Left ventricle myocardium superior (tissue), 1 donor: ENCODE results near the gene ZNF775. TPM values are rescaled to one million over a fixed set of nuclear protein-coding genes. Genes with fewer than 3 reads are reported as not detected.

Experiments used
- ATAC-seq: fragments of 200-7000 bp; cut with Tn5 transposase; one replicate; pipeline ENCODE4 v1.9.1; 2020; ENCODE audit warnings: mild to moderate bottlenecking, moderate library complexity
- DNase-seq: peaks from one replicate; pipeline ENCODE4 v3.0.0-alpha.2; 2020
- intact Hi-C: fragments of 100-400 bp; cut with micrococcal nuclease; formaldehyde crosslinking; loops from one replicate; pipeline ENCODE4 v1.11.0; 2022
- total RNA-seq: library from RNA; stranded (reverse); fragmentation: NEBNext Ultra II Directional; extraction: Animal tissue kit (Norgen Biotek cat#: 25700); gene quantifications from one replicate; pipeline ENCODE4 v1.2.1, GENCODE V29; 2021
- donor health status: DM: no; HTN: yes; CAD: no; lungs with severe emphysema.

ZNF775 gene
- total RNA-seq, 1 donor from 2014 or later: 3.0 TPM

- intact Hi-C loops: no loop called here
- ATAC-seq: no peak
- DNase-seq: no peak
These were observed 27.7 kb downstream of the ZNF775 start for GRCh38 chr7:150406567-150407421.

GRCh38 chr7:150407588-150408392 is 28.7 kb downstream of the ZNF775 start:
- intact Hi-C loops: no loop called here

GRCh38 chr7:150408393-150409299 is 29.5 kb downstream of the ZNF775 start:
- no peak for DNase-seq
- no peak for ATAC-seq
- intact Hi-C loops: no loop called here

More at GRCh38 chr7:150407588-150408392, 28.7 kb downstream of the ZNF775 start:
- DNase-seq (no peak), ATAC-seq (no peak)

GRCh38 chr7:150409300-150410030 is 30.3 kb downstream of the ZNF775 start:
- intact Hi-C loops: no loop called here
- no peak for DNase-seq

GRCh38 chr7:150410131-150410530 is 31.0 kb downstream of the ZNF775 start:
- no peak for ATAC-seq
- intact Hi-C loops: no loop called here

More at GRCh38 chr7:150409300-150410030, 30.3 kb downstream of the ZNF775 start:
- ATAC-seq: no peak

GRCh38 chr7:150410680-150411346 is 31.7 kb downstream of the ZNF775 start:
- ATAC-seq (no peak), DNase-seq (no peak)
- intact Hi-C loops: no loop called here

More at GRCh38 chr7:150410131-150410530, 31.0 kb downstream of the ZNF775 start:
- DNase-seq: no peak

GRCh38 chr7:150411606-150412005 is 32.5 kb downstream of the ZNF775 start:
- no peak for DNase-seq
- intact Hi-C loops: no loop called here
- ATAC-seq: no peak

- intact Hi-C loops: no loop called here
- DNase-seq: no peak
- no peak for ATAC-seq
These were observed 32.9 kb downstream of the ZNF775 start for GRCh38 chr7:150412016-150412415.

- no peak for DNase-seq
- intact Hi-C loops: no loop called here
- no peak for ATAC-seq
These were observed 33.7 kb downstream of the ZNF775 start for GRCh38 chr7:150412518-150413488.

- intact Hi-C loops: no loop called here
- ATAC-seq: no peak
- DNase-seq: no peak
These were observed 34.5 kb downstream of the ZNF775 start for GRCh38 chr7:150413640-150414081.

GRCh38 chr7:150415161-150416153 is 36.3 kb downstream of the ZNF775 start:
- DNase-seq (no peak), ATAC-seq (no peak)
- intact Hi-C loops: no loop called here

GRCh38 chr7:150417239-150417638 is 38.1 kb downstream of the ZNF775 start:
- DNase-seq (no peak), ATAC-seq (no peak)
- intact Hi-C loops: no loop called here

- ATAC-seq (no peak), DNase-seq (no peak)
- intact Hi-C loops: no loop called here
These were observed 38.7 kb downstream of the ZNF775 start for GRCh38 chr7:150417863-150418262.

- intact Hi-C loops: no loop called here
- no peak for DNase-seq
- ATAC-seq: no peak
These were observed 41.1 kb downstream of the ZNF775 start for GRCh38 chr7:150420242-150420641.

- intact Hi-C loops: no loop called here
- ATAC-seq: peak; percentile 99
These were observed 42.0 kb downstream of the ZNF775 start for GRCh38 chr7:150420987-150421674.

More at GRCh38 chr7:150420987-150421674, 42.0 kb downstream of the ZNF775 start:
- DNase-seq: peak; percentile 87
